DMS 273 (cell line): ENCODE results near the gene ARID2.

ENCODE experiments used
- DNase-seq: peaks from one replicate; lab custom pipeline; 2025; ENCODE audit not compliant: unreplicated experiment; lab: John Stamatoyannopoulos, UW

Gene ARID2

GRCh38 chr12:45849289-45849688, 119.8 kb downstream of the ARID2 start:
- DNase-seq: no peak

- no peak for DNase-seq
Measured at GRCh38 chr12:45850302-45850701, 120.8 kb downstream of the ARID2 start.

- DNase-seq: no peak
Measured at GRCh38 chr12:45852508-45852907, 123.0 kb downstream of the ARID2 start.

- DNase-seq: no peak
Measured at GRCh38 chr12:45853550-45853949, 124.0 kb downstream of the ARID2 start.

- DNase-seq: no peak
Measured at GRCh38 chr12:45863332-45863731, 133.8 kb downstream of the ARID2 start.

GRCh38 chr12:45866299-45866698, 136.8 kb downstream of the ARID2 start:
- DNase-seq: no peak

- DNase-seq: no peak
Measured at GRCh38 chr12:45872446-45872845, 142.9 kb downstream of the ARID2 start.

- DNase-seq: no peak
Measured at GRCh38 chr12:45877069-45877468, 147.6 kb downstream of the ARID2 start.

GRCh38 chr12:45878630-45879255, 149.2 kb downstream of the ARID2 start:
- no peak for DNase-seq

GRCh38 chr12:45879363-45879895, 149.9 kb downstream of the ARID2 start:
- DNase-seq: no peak

- peak; percentile 26 for DNase-seq
Measured at GRCh38 chr12:45880533-45880932, 151.0 kb downstream of the ARID2 start.

- no peak for DNase-seq
Measured at GRCh38 chr12:45883187-45883586, 153.7 kb downstream of the ARID2 start.

- no peak for DNase-seq
Measured at GRCh38 chr12:45886685-45887084, 157.2 kb downstream of the ARID2 start.

GRCh38 chr12:45887544-45887943, 158.0 kb downstream of the ARID2 start:
- no peak for DNase-seq

- no peak for DNase-seq
Measured at GRCh38 chr12:45890276-45890675, 160.8 kb downstream of the ARID2 start.

- DNase-seq: no peak
Measured at GRCh38 chr12:45893240-45893639, 163.7 kb downstream of the ARID2 start.

GRCh38 chr12:45895961-45896360, 166.5 kb downstream of the ARID2 start:
- DNase-seq: no peak

- DNase-seq: no peak
Measured at GRCh38 chr12:45898094-45898493, 168.6 kb downstream of the ARID2 start.

GRCh38 chr12:45907955-45908354, 178.4 kb downstream of the ARID2 start:
- no peak for DNase-seq

- DNase-seq: peak; percentile 50
Measured at GRCh38 chr12:45909041-45909713, 179.7 kb downstream of the ARID2 start.

- peak; percentile 7 for DNase-seq
Measured at GRCh38 chr12:45912774-45913173, 183.3 kb downstream of the ARID2 start.

GRCh38 chr12:45913631-45914030, 184.1 kb downstream of the ARID2 start:
- DNase-seq: peak; percentile 3

GRCh38 chr12:45914090-45914489, 184.6 kb downstream of the ARID2 start:
- peak; percentile 19 for DNase-seq
